ENCODE results near the gene HMGB4.

HMGB4 gene

DNA sequence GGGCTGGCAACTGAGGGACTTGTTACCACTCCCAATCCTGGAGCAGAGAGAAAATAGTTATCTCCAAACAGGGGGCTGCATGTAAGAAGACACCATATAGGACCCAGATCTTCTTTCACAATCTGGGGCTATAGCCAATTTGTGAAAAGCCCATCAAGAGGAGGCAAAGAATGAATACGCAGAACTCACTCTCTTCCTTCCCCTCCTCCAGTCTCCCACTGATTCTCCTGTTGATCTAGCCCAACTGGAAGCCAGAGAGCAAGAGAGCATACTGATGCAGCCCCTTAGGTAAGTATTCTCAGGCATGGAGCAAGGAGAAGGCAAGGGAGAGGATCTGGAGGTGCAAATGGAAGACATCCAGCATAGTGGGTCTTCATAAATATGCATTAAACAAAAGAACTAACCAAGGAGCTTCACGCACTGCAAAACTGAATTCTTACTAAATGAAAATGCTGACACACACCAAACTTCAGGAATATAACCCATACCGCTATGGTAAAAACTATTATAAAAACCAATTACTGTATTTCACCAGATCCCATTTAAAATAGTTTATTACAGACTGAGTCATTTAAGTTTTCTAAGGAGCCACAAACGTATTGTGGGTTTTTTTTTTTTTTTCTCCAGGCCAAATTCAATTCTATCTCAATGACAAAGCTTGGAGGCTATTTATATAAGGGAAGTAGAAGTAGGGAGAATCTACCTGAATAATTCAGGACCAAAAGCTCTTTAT lies 15.5 kb upstream of the HMGB4 start:
- DNase-seq = no peak

DNA sequence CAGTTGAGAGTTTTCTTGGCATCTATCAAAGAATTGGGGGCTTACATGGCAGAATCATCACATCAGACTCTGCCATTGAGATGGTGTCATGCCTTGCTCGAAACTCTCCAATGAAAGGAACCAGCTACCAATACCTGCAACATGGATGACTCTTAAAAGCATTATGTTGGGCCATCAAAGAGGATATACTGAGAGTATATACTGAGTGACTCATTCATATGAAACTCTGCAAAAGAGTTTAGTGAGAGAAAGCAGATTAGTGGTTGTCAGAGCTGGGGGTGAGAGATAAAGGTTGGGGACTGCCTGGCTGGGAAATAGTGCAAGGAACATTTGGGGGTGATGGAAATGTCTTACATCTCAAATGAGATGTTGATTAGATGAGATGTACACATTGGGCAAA lies 14.7 kb upstream of the HMGB4 start:
- no peak for DNase-seq

DNA sequence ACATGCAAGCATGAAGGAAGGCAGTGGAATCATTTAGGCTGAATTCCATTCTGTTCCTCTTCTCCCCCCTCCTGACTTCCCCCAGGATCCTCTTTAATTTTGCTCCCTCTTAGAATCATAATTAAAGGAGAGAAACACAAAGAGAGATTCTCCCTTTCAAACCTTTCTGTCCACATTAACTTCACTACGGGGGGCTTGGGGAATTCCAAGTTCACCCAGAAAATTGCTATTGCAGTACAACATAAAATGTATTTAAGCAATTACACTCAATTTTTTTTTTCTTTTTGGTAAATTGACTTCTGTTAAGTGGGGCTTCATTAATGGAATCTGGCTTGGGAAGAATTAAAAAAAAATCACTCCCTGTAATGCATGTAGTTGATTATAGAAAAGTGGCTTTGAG lies 13.4 kb upstream of the HMGB4 start:
- DNase-seq = no peak

GRCh38 chr1:33852711-33853110 lies 11.2 kb upstream of the HMGB4 start:
- no peak for DNase-seq

DNA sequence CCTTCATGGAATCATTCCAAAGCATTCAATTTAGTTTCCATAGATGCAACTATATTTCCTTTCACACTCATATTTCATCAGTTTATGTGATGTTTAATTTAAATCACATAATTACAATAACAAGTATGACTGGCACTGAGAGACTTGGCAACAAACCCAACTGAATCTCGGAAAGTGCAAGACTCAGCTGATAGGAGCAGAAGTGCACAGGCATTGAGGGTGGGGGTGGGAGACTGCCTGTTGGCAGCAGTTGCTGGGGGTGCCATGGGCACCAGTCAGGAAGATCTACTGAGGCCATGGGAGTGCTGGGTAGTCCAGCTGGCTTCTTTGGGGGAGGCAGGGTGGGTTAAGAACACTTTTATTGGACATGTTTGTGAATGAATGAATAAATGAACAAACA lies 10.4 kb upstream of the HMGB4 start:
- no peak for DNase-seq

DNA sequence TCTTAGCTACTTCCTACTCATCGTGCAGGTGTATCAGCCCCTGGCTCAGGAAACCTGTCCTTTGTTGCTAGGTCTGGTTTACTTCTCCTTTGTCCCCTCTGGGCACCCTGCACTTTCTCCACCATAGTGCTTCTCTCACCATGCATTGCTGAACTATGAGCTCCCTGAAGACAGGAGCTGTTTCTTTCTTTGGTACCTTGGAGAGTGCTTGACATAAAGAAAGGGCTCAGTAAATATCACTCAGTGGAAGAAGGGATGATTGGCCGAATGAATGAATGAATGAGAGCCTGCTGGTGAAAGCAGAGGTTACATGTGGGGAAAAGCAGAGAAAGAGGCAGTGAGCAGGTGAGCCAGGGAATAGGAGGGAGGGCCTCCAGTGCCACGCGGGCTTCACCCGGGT lies 9.8 kb upstream of the HMGB4 start:
- DNase-seq = no peak

DNA sequence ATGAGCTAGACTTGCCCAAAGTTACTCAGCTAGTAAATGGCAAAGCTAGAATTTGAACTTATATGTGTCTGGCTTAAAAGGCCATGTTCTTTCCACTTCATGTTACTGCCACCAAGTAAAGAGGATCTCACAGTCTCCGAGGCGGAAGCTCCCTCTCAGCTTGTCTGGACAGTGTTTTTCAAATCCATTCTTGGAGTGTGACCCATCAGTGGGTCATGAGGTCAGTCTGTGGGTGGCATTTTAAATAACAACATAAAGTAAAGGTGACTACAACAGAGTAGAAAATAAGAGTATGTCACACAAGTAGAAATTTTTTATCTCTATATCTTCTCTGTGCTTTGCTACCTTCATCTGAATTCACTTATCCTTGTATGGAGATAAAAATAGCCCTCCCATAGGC lies 3.2 kb upstream of the HMGB4 start:
- no peak for DNase-seq

DNA sequence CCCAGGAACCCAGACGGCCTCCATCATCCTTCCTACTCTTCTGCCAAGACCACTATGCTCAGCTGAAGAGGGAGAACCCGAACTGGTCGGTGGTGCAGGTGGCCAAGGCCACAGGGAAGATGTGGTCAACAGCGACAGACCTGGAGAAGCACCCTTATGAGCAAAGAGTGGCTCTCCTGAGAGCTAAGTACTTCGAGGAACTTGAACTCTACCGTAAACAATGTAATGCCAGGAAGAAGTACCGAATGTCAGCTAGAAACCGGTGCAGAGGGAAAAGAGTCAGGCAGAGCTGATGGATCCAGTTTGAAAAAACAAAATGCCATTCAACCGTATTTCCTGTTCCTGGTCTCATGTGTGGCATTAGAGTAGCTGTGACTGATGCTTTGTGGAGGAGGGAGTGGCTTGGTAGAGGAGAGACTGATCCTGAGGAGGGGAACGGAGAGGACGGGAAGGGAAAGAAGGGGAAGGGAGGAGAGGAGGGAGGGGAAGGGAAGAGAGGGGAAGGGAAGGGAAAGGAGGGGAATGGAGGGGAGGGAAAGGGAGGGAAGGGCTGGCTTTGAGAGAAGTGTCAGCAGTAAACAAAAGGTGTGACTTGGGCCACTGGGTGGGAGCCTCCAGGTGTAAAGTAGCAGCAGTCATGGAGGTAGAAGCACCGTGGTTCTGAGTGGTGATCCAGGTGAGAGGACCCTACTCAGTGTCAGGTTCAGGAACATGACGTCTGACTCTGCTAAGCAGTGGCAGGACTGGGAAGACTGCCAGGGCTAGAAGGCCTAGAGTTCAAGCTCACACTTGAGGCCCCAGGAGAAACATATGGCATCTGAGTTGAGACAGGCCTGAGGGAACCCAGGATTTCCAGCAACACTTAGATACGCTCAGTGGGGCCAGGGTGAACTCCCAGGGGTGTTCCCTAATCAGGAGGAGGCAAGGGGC lies 846 bp downstream of the HMGB4 start:
- DNase-seq = no peak

DNA sequence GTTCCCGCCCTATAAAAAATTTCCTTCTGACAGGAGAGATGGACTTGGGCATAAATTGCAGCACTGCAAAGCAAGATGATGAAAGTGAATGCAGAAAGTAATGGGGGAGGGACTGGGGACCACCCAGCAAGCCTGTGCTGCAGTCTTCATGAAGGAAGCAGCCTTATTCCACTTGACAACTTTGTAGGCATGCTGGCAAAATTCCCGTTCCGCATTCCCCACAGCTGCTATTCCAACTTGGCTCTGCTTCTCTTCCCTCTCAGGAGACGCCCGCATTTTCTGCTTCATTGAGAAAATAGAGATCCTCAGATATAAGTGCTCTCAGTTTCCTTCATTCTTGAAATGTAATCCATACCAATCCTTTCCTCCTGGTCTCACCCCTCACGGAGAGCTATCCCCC lies 2.4 kb downstream of the HMGB4 start:
- DNase-seq = peak in 1 of 56 donors; percentile 5

DNA sequence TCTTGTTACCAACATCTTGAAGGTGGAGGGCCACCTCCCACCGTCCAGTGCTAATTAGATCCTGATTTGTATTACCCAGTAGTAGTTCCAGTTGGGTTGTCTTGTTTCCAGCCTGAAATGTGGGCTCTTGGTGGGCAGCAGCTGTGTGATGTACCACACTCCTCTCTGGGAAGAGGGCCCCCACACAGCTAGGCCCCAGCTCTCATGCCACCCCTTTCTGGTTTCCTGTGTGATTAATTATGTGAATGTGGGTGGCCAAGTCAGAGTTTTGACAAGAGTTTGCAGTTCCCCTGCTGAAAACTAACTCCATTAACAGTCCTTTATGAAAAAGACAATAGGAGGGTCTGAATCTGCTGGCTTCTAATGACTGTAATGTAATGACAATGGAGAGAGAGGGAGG lies 3.8 kb downstream of the HMGB4 start:
- DNase-seq = no peak

DNA sequence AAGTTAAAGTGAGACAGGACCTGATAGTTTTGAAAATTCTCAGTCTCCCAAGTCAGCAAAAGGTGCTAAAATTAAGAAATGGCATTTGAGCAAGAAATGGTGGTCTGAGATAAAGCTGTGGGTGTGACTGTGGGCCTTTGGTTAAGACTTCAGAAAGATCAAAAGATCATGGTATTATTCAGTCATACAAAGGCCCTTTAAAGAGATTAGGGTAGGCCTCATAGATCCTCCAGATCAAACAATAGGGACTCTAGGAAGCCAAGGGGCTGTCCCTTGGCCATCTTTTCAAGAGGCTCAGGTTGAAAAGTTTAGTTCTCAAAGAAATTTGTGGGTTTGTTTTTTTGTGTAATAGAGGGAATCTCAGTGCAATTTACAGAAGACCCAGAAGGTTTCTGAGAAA lies 8.4 kb downstream of the HMGB4 start:
- no peak for DNase-seq

- DNase-seq = no peak
These were observed 8.8 kb downstream of the HMGB4 start for GRCh38 chr1:33872683-33873082.

GRCh38 chr1:33874636-33875035 lies 10.8 kb downstream of the HMGB4 start:
- no peak for DNase-seq

DNA sequence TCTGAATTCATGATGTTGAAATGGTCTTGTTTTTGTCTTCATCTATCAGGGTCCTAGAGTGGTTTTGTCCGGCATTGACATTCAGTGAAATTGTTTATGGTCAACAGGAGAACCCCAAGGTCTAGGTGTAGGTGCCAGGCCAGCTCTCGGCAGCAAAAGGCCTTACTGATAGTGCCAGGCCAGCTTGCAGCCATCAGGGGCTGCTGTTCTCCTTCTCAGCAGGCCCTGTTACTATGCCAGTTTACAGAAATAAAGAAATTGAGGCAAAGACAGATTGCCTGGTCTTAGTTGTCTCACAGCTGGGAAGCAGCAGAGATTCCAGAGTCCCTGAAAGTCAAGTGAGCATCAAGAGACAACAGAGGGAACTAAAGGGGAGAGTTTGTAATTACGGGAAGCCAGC lies 12.0 kb downstream of the HMGB4 start:
- peak in 10 of 56 donors; percentile 3 to 31 (median 14) for DNase-seq

DNA sequence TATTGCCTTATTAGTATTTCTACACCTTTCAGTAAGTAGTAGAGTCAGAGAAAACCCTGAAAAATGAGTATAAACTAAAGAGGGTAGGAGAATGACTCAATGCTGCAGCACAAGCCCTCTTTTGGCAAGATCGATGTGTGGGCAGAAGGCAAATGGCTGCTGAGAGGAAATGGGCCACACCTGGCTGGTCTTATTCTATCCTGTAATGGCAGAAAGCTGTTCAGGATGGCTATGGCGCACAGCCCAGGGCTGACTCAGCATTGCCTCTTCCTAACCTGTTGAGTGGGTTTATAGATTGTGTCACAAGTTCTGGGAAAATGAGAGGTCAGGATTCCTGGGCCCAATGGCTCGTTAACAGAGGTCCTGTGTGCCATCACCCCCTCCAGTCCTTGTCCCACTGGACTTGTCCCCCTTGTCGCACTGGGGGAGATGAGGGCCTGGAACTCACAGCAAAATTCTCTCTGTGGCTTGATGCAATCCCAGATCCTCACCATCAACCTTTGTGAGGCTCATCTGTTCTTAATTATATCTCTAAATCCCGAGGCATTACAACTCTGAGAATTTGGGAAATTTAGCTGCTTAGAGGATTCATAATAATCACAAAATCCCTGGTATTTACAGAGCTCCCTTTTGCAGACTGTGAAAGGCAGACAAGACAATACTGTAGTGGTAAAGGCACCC lies 13.2 kb downstream of the HMGB4 start:
- DNase-seq = peak in 3 of 56 donors; percentile 18 to 36 (median 21)

DNA sequence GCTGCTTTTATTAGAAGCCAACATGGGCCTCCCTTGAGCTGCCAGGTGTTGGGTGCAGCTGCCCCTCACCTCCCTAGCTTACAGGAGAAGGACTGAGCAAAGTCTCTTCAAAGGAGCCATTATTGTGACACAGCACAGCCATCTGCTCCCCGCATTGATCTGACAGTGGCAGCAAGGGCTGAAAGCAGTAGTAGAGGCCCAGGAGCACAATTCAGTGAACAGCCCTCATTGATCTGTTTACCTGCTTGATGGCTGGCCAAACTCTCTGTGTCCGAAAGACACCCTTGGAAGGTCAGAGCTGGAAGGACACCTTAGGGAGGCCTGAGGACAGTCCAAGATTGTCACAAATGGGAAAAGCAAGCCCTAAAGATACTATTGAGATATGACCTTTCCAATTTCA lies 14.5 kb downstream of the HMGB4 start:
- DNase-seq = no peak

GRCh38 chr1:33880305-33880704 lies 16.4 kb downstream of the HMGB4 start:
- DNase-seq = no peak

DNA sequence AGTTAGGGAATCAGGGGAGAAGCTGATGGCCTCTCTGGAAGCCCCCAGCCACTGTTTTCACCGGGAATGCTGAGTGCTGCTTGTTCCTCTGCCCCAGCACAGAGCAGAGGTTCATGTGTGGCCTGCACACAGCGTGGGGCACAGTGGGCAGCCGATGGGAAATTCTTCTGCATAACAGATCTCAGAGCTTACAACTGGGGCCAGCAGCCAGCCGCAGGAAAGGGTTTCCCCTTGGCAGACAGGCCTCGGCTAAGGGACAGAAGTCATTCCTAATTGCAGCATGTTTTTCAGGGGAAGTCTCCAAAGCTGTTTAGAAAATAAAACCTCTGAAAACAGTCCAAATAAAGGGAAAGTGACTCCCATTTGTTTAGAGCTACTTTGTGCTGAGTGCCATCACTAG lies 22.6 kb downstream of the HMGB4 start:
- DNase-seq = peak in 1 of 56 donors; percentile 11

- DNase-seq = peak in 29 of 56 donors; percentile 13 to 77 (median 34)
These were observed 29.4 kb downstream of the HMGB4 start for GRCh38 chr1:33893147-33893830.

- DNase-seq = no peak
These were observed 31.5 kb downstream of the HMGB4 start for GRCh38 chr1:33895396-33895795.

GRCh38 chr1:33895976-33896375 lies 32.1 kb downstream of the HMGB4 start:
- DNase-seq = peak in 2 of 56 donors; percentile 14 to 24
